Panc1 (cell line): Measurements from ENCODE around the gene UMAD1. TPM values are rescaled to one million over a fixed set of nuclear protein-coding genes. Genes with fewer than 3 reads are reported as not detected.

Source experiments
- ATAC-seq: fragments of 200-7000 bp; cut with Tn5 transposase; 2 replicates; pipeline ENCODE4 v1.9.1; 2020; ENCODE audit warnings: mild to moderate bottlenecking, moderate library complexity
- BruUV-seq: library from RNA; stranded (reverse); fragments of 400-500 nt; replicated peaks from 2 replicates; lab custom pipeline; 2021; lab: Mats Ljungman, UMichigan
- CTCF ChIA-PET: fragments of 300-600 bp; sonication (Branson Sonifier 250); formaldehyde crosslinking; loops from one replicate; lab custom pipeline; 2022; ENCODE audit warnings: antibody characterized with exemption; lab: Charles Lee
- POLR2A ChIA-PET: fragments of 300-600 bp; sonication (Branson Sonifier 250); formaldehyde crosslinking; loops from one replicate; lab custom pipeline; 2022; ENCODE audit warnings: antibody characterized with exemption; lab: Charles Lee
- DNase-seq: peaks from one replicate; pipeline ENCODE4 v3.0.0-alpha.2; 2010; ENCODE audit warnings: low read depth, low spot score
- H3K27ac ChIP-seq: 2 replicates; pipeline ENCODE4 v1.5.1; 2011; ENCODE audit warnings: mild to moderate bottlenecking, low read length, inconsistent platforms
- H3K27me3 ChIP-seq: fragments of 200-500 bp; sonication (Bioruptor generic); 2 replicates; pipeline ENCODE4 v1.6.0; 2014; ENCODE audit warnings: low read length, inconsistent platforms; ENCODE audit not compliant: control insufficient read depth, insufficient read depth
- H3K36me3 ChIP-seq: fragments of 200-500 bp; sonication (Bioruptor generic); 2 replicates; pipeline ENCODE4 v1.5.1; 2014; ENCODE audit warnings: inconsistent platforms, mild to moderate bottlenecking, low read length, moderate library complexity; ENCODE audit not compliant: control insufficient read depth, insufficient read depth
- H3K4me1 ChIP-seq: 2 replicates; pipeline ENCODE4 v1.5.1; 2011; ENCODE audit warnings: inconsistent platforms, mild to moderate bottlenecking, low read length, moderate library complexity; ENCODE audit not compliant: control insufficient read depth, insufficient read depth
- H3K4me3 ChIP-seq, 2 experiments: 2 replicates each; pipeline ENCODE4 v1.5.1; 2011 to 2012; ENCODE audit warnings: low read depth in 2 of 2, low read length in 2 of 2, mild to moderate bottlenecking in 2 of 2, inconsistent platforms in 1 of 2, moderate library complexity in 1 of 2
- H3K9me3 ChIP-seq: fragments of 200-500 bp; sonication (Bioruptor generic); 2 replicates; pipeline ENCODE4 v1.5.1; 2014; ENCODE audit warnings: low read depth, mild to moderate bottlenecking, inconsistent platforms, low read length, moderate library complexity; ENCODE audit not compliant: control insufficient read depth, insufficient read depth
- CTCF ChIP-seq: fragments of 450-650 bp; IDR thresholded peaks from 2 replicates; pipeline ENCODE4 v1.5.1; 2017; ENCODE audit warnings: mild to moderate bottlenecking
- POLR2AphosphoS5 ChIP-seq: IDR thresholded peaks from 2 replicates; pipeline ENCODE4 v1.6.1; 2012; ENCODE audit warnings: mild to moderate bottlenecking, low read depth, low read length, moderate library complexity
- REST ChIP-seq, 2 experiments: IDR thresholded peaks; 2 replicates each; pipeline ENCODE4 v1.6.1; 2011 to 2012; ENCODE audit warnings: low read depth in 2 of 2, control low read depth in 1 of 2, low read length in 1 of 2, mild to moderate bottlenecking in 1 of 2, moderate library complexity in 1 of 2; ENCODE audit not compliant: insufficient read depth in 1 of 2
- SIN3A ChIP-seq: IDR thresholded peaks from 2 replicates; pipeline ENCODE4 v1.6.1; 2012; ENCODE audit warnings: low read depth, mild to moderate bottlenecking, low read length, moderate library complexity, borderline replicate concordance; ENCODE audit not compliant: insufficient read depth
- TCF7L2 ChIP-seq: IDR thresholded peaks from 2 replicates; pipeline ENCODE4 v1.6.1; 2011; ENCODE audit warnings: mild to moderate bottlenecking, low read depth, low read length, inconsistent platforms
- in situ Hi-C: cut with HindIII; loops from 2 replicates; pipeline ENCODE4 v1.10.0; 2016; ENCODE audit warnings: low sequenced_read_pairs, low pct_unique_long_range_greater_than_20kb
- intact Hi-C: fragments of 100-400 bp; cut with micrococcal nuclease; formaldehyde crosslinking; loops from one replicate; pipeline ENCODE4 v1.10.0; 2022; ENCODE audit not compliant: unreplicated experiment
- total RNA-seq: library from RNA; stranded (reverse); gene quantifications from one replicate; pipeline ENCODE4 v1.2.1, GENCODE V29; 2021; ENCODE audit not compliant: unreplicated experiment

The UMAD1 gene
- total RNA-seq, 1 experiment from 2014 or later, result 19.9 TPM

DNA sequence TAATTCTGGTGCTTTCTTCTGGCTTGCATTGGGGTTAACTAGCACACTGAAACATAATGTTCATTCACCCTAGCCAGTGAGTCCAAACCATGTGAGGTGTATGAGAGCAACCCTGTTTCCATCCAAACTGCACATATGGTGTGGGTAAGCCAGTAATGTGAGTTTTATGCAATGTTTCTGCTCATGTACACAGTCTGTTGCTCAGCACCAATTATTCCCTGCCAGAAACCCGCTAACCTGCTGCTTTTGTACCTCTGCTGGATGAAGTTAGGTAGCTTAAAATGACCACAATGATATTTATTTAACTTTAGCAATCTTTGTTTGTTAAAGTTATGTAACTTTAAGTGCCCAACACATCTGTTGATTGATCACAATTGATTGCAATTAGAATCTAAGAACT lies 171.6 kb downstream of the UMAD1 start:
- in situ Hi-C loops, result no loop called here
- CTCF ChIA-PET, result no interaction called here
- POLR2A ChIA-PET, result interaction anchor here (0.7 kb wide), 1 partner anchor 250 kb away, joined by 4 read pairs; no protein-coding TSS in a partner anchor

DNA sequence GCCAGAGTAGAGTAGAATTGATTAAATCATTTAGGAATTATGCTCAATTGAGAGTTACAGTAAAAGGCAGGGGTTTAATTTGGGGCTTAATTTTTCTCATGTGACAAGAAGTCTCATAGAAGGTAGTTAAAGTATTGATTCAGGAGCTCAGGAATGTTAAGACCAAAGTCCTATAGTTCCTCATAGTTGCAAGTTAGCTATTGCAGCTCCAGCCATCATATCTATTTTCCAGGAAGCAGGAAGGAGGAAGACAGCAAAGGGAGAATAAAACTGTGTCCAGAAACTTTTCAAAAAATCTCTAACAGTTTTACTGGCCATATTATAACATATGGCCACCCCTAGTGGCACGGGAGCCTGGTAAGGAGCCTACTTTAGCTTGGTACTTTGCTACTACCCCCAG lies 174.8 kb downstream of the UMAD1 start:
- H3K4me3 ChIP-seq, result no peak overlapping the region
- intact Hi-C loops, result no loop called here
- CTCF ChIA-PET, result no interaction called here
- no peaks in the 10 kb centered on the region for H3K27me3 ChIP-seq
- no TSS peak for BruUV-seq
- POLR2A ChIA-PET, result no interaction called here
- no peaks in the 10 kb centered on the region for H3K4me1 ChIP-seq
- H3K9me3 ChIP-seq, result no peaks in the 10 kb centered on the region
- no peak overlapping the region for H3K27ac ChIP-seq
- H3K36me3 ChIP-seq, result no peaks in the 10 kb centered on the region
- TF ChIP-seq TCF7L2 (no peak), CTCF (no peak), POLR2AphosphoS5 (no peak), REST (IDR thresholded peaks at IDR 0.05; ENCODE audit: insufficient read depth in 1 of 2, low read depth in 2 of 2, low read length in 1 of 2) (no peak), SIN3A (no peak)
- in situ Hi-C loops, result no loop called here
- no peak for ATAC-seq
- no peak for DNase-seq

More for the DNA sequence above, 171.6 kb downstream of the UMAD1 start:
- DNase-seq (no peak), ATAC-seq (no peak)
- H3K36me3 ChIP-seq, result no peaks in the 10 kb centered on the region
- no peak overlapping the region for H3K27ac ChIP-seq
- intact Hi-C loops, result no loop called here
- BruUV-seq, result no TSS peak
- no peaks in the 10 kb centered on the region for H3K9me3 ChIP-seq
- no peak overlapping the region for H3K4me3 ChIP-seq
- H3K27me3 ChIP-seq, result no peaks in the 10 kb centered on the region
- H3K4me1 ChIP-seq, result peaks cover 5% of the 10 kb centered on the region; the same call in 1 of the 2 replicates
- TF ChIP-seq TCF7L2 (no peak), SIN3A (no peak), POLR2AphosphoS5 (no peak), REST (IDR thresholded peaks at IDR 0.05; ENCODE audit: insufficient read depth in 1 of 2, low read depth in 2 of 2, low read length in 1 of 2) (no peak), CTCF (no peak)
